Putamen (tissue), 1 donor: ENCODE data around the gene TNP2.

Experiments used
- DNase-seq: peaks from one replicate; pipeline ENCODE4 v3.0.0-alpha.2; 2016; ENCODE audit warnings: low spot score

Gene TNP2

DNA sequence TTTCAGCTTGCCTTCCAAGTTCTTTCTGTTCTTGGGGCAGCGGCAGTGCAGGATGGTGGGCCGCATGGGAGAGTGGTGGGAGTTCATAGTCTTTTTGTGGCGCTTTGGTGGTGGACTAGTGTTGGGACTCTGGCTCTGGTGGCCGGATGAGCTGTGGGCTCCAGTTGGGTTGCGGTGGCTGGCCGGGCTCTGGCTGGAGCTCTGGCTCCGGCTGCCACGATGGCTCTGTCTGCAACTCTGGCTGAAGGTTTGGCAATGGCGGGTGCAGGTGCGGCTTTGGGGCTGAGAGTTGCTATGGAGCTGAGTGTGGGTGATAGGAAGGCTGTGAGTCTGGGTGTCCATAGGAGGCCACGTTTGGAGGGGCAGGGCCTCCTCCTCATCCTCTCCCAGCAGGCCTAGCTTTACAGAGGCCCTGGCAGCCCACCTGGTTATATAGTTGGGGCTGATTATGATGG is at the start of gene TNP2:
Gene TNP2, minus strand, starts transcription at position 405 of the 455 bp plus-strand sequence. Its CDS starts 63 bp downstream, at position 342.
- no peak for DNase-seq

DNA sequence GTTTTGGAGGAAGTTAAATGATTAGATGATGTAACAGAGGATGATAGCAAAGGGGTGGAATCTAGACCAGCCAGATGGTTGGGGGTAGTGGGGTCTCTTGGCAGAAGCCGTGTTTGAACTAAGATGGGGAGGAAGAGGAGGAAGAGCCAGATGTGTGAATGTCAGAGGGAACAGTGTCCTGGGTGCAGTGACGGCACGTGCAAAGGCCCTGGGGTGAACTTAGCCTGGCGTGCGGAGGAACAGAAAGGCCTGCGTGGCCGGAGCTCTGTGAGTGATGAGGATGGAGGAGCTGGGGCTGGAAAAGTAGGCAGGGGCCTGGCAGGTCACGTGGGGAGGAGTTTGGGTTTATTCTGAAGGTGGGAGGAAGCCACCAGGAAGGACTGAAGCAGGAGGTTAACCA is 49.7 kb upstream of the TNP2 start:
- DNase-seq, result no peak

DNA sequence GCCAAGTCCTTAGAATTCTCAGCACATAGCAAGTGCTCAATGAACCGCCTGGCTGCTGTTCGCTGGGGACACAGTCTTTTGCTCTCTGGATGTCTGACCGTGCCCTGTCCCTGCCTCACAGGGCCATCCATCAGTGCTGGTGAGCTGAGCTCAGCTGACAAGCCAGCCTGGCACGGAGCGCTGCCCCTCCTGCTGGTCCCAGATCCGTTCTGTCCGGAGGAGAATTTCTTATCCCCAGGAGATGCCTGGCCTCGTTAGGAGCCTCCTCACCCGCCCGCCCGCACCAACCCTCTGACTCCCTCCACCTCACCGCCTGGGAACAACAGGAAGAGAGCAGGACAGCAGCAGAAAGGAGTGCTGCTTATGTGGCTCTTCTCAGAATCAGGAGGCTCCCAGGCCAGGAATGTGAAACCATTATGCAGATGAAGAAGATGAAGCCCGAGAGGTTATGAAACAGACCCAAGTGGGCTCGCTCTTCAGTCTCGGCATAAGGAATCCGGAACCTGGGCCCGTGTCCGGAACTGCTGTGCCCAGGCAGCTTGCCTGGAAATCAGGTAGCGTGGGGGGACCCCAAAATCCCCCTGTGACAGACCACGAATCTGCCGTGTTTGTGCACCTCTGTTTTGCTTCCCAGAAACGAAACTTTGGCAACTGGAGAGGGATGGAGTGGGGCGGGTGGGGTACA is 47.3 kb upstream of the TNP2 start:
- no peak for DNase-seq

DNA sequence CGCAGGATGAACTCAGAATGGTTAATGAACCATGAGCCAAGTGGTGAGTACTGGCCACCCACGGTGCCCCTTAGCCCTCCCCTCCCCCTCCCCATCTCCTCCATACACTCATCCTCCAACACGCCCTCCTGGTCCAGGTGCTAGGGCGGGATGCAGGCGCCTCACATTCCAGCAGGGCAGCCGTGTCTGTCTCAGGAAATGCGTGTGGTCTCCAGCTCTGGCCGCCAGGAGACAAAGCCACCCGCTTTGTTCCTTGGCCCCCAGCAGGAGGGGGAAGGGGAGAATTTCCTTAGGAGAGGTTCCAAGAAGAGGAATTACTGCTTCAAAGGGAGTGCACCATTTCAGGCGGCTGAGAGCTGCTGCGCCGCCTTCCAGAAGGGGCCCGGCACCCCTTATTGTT is 46.4 kb upstream of the TNP2 start:
- no peak for DNase-seq

DNA sequence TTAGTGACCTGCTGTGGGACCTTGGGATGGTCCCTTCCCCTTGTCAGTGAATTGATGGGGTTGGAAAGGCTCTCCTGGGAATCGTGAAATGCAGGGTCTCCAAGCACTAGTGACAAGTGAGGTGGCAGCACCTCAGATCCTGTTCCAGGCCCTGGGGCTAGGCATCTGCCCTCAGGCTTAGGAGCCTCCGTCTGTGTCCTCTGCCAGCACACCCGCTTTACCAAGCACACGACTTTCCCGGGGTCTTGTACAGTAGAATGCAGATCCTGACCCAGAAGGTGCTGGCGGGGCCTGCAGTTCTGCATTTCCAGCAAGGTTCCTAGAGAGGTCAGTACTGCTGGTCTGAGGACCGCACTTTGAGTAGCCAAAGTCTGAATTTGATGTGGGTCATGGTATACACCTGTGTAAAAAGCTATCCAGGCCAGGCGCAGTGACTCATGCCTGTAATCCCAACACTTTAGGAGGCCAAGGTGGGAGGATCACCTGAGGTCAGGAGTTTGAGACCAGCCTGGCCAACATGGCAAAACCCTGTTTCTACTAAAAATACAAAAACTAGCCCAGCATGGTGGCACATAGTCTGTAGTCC is 45.3 kb upstream of the TNP2 start:
- no peak for DNase-seq

DNA sequence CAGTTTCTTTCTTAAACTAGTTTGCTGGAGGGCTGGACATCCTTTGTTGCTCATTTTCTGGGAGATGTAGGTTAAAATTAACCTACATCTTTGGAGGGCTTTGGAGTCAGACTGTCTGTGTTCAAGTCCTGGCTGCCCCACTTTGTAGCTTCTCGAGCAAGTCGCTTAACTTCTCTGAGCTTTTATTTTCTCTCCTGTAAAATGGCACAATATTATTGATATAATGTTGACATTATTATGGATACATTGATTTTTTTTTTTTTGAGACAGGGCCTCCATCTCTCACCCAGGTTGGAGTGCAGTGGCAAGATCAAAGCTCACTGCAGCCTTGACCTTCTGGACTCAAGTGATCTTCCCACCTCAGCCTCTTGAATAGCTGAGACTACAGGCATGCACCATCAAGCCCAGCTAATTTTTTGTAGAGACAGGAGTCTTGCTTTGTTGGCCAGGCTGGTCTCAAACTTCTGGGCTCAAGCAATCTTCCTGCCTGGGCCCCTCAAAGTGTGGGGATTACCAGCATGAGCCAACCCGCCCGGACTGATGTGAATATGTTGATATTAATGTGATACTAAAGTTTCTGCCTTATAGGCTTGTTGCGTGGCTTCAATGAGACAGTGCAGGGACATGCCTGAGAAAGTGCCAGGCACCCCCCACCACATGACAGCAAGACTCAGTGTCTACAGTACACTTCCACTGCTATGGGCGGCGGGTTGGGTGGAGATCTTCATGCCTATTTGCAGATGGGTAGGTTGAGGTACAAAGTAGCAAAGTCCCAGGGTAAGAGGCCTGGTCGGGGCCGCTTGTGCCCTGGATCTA is 44.6 kb upstream of the TNP2 start:
- no peak for DNase-seq

DNA sequence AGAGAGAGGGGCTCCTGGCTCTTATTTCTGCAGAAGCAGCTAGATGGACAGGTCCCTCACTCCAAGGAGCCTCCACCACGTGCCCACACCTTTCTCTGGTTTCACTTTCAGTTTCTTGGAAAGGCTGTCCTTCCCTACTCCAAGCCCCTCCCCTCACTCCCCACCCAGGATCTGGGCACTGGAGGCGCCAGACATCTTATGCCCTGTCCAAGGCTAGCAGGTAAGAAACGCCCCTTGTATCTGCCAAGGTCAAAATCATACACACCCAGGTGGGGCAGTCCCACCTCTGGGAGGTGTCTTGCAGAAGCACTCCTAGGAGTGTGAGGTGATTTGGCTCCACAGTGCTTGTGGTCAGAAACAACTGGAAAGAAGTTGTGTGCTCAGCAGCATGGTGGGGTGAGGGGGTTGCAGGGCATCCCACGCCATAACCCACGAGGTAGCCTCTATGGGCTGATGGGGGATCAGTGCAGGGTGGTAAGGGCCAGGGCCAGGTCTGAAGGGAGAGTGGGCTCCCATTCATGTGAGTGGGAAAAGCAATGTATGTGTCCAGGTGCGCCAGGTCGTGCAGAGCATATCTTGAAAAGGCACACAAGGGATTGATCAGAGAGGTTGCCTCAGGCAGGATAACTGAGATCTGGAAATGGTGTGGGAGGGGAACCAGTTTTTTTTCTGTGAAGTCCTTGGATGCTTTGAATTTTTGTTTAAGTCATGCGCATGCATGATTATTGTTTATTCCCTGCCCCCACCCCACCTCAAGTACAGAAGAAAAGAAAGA is 43.8 kb upstream of the TNP2 start:
- DNase-seq, result no peak

DNA sequence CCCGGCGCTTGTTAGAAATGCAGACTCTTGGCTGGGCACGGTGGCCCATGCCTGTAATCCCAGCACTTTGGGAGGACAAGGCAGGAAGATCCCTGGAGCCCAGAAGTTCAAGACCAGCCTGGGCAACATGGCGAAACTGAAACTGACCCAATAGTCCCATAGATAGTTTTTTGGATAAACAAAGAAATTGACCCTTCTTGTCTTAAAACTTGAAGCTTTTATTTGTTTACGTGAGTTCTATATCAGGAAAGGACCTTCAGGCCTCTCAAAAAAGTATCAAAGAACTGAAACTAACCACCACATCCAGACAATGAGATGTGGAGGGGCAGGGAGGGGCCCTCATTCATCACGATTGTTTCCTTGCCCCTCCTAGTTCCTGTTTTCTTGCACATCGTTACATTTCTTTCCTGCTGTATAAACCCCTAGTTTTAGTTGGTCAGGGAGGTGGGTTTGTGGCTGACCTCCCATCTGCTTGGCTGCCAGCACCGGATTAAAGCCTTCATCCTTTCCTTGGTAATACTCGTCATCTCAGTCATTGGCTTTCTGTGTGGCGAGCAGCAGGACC is 42.0 kb upstream of the TNP2 start:
- no peak for DNase-seq

DNA sequence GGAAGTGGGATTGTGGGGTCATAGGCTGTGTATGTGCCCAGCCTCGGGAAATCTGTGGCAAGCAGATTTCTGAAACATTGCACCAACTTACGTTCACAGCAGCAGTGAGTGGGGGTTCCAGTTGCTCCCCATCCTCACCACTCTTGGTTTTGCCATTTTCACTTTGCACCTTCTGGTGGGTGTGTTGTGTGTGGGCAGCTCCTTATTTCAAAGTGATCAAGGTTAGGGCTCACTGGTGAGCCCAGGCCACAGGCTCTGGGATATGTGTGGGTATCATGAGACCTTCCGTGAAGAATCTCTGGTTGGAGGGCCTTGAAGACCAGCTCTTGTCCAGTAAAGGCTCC is 41.5 kb upstream of the TNP2 start:
- no peak for DNase-seq

DNA sequence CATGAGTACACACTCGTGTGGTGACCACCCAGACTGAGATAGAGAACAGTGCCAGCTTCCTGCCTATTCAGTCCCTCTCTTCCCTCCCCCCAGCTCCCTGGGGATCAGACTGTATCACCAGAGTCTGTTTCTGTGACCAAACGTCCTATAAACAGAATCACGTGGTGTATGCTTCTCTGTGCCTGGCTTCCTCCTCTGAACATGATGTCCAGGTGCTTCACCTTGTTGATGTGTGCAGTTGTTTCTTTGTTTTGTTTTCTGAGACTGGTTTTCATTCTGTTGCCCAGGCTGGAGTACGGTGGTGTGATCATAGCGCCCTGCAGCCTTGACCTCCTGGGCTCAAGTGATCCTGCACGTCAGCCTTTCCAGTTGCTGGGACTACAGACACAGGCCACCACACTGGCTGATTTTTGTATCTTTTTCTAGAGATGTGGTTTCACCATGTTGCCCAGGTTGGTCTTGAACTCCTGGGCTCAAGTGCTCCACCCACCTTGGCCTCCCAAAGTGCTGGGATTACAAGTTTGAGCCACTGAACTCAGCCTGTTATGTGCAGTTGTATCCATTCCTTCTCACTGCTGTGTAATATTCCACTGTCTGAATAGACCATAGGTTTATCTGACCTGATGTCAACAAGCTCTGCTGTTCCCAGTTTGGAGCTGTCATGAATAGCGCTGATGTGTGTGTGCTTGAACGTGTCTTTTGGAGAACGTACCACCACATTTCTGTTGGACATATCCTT is 40.9 kb upstream of the TNP2 start:
- no peak for DNase-seq

DNA sequence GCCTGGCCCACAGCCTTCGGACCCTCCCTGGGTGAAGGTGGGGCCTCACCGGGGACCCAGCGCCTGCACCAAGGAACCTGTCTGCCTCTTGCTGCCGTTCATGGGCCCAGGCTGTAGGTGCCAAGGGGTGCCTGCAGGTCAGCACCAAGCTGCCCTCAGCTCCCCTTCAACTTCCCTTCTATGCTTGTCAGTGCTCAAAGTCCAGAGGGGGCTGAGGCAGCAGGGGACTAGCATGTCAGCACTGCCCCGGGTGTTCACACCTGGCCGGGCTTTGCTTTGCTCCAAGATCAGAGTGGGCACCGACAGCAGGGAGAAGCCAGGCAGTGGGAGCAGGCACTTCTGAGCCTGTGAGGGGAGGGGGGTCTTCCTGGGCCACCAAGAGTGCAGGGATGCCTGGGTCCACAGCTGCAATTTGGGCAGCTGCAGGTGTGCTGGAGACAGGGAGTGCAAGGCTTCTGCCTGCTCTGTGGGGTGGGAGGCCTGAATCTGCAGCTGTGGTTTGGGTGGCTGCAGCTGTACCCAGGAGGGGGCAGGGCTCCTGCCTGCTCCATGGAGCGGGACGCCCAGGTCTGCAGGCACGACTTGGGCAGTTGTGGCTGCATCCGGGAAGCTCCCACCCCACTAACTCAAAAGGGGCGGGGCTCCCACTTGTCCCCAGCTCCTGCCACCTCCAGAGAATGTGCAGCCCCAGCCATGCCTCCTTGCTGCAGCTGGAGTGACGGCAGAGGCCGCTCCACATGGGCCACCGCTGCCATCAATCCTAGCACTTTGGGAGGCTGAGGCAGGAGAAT is 39.6 kb upstream of the TNP2 start:
- no peak for DNase-seq

DNA sequence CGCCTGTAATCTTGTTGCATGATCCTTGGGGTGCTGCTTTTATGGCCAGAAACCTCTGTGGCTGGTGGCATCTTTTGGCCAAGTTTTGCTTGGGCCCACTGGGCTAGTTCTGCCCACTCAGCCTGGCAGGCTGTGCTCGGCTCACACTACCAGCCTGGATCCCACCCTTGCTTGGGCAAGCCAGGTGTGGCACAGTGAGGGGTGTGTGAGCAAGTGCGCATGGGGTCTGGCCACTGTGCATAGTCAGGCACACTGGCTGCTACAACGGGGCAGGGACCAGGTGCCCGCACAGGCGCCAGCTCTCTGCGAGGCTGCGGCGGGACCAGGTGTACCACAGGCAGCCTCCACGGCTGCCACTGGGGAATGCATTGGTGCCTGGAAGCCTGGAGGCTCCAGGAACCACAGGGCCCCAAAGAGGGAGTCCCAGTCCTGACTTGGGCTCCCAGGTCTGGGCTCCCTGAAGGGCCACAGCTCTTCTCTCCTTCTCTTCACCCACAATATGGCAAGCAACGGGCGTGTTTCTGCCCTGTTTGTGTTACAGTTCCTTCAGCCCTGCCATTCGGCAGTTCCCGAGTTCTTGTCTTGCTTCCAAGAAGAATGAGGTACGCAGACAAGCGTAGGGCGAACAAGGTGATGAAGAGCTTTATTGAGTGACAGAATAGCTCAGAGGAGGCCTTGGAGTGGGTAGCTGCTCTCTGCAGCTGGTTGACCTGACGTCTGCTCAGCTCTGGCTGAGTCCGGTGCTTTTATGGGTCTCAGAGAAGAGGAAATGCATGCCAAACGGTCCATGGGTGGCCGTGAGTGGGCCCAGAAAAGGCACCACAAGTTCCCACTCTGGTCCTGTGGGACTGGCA is 38.7 kb upstream of the TNP2 start:
- no peak for DNase-seq

DNA sequence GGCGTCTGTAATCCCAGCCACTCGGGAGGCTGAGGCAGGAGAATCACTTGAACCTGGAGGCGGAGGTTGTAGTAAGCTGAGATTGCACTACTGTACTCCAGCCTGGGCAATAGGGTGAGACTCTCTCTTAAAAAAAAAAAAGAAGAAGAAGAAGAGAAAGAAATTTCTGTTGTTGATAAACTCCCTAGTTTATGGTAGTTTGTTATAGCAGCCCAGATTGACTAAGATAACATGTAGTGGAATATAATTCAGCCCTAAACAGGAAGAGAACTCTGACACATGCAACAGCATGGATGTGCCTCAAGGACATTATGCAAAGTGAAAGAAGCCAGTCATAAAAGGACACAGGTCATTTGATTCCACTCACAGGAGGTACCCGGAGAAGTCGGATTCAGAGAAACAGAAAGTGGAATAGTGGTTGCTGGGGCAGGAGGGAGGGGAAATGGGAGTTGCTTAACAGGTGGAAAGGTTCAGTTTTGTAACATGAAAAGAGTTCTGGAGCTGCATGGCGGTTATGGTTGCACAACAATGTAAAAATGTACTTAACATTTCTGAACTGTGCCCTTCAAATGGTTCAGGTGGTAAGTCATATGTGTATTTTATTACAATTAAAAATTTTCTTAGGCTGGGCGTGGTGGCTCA is 38.0 kb upstream of the TNP2 start:
- DNase-seq, result no peak

DNA sequence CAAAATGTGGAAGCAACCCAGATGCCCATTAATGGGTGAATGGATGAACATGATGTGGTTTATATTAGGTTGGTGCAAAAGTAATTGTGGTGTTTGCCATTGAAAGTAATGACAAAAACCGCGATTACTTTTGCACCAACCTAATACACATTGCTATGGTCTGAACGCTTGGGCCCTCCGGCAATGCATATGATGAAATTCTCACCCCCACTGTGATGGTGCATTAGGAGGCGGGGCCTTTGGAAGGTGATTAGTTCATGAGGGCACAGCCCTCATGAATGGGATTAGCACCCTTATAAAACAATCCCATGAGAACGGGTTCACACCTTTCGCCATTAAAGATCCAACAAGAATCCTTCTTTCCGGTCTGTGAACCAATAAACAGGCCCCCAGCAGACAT is 37.3 kb upstream of the TNP2 start:
- no peak for DNase-seq

DNA sequence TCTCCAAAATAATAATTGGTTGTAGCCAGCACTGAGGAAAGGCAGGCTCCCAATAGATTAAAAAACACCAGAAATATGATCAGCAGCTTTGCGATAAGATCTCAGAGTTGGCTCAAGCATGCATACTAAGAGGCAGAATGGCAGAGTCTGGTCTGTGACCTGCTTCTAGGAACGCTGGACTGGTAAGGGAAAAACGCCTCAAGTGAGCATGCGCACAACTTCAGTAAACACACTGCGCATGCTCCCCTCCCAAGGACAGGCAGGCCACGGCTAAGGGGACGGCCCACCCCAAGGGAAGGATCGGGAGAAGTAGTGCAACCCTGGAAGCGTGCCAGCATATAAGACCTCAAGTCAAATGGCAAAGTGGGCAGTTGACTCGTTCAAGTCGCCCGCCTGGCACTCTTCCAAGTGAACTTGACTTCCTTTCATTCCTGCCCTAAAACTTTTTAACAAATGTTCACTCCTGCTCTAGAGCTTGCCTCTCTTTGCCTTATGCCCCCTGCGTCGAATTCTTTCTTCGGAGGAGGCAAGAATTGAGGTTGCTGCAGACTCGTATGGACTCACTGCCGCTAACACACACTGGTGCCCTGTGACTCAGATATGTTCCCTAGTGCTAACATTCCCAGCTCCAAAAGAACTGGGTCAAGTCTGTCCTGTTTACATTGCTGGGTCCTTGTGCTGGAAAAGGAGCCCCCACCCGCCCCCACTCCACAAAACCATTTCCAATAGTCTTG is 34.4 kb upstream of the TNP2 start:
- DNase-seq, result no peak

DNA sequence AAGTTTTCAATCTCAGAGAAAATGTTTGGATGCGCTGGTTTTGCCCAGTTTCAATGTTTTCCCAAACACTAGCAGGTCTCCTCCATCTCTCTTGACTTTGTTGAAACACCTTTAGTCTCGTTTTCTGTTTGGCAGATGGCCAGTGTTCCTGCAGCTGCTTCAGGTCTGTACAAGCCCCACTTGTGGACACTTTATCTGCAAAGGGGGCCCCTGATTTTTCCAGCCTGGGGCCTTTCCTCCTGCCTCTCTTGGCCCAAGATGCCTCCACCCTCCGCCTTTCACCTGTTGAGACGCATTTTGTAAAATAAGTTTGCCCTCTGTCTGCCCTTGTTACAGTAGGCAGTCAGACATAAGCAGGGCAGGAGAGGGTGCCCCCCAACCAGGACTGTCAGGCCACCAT is 33.9 kb upstream of the TNP2 start:
- no peak for DNase-seq

DNA sequence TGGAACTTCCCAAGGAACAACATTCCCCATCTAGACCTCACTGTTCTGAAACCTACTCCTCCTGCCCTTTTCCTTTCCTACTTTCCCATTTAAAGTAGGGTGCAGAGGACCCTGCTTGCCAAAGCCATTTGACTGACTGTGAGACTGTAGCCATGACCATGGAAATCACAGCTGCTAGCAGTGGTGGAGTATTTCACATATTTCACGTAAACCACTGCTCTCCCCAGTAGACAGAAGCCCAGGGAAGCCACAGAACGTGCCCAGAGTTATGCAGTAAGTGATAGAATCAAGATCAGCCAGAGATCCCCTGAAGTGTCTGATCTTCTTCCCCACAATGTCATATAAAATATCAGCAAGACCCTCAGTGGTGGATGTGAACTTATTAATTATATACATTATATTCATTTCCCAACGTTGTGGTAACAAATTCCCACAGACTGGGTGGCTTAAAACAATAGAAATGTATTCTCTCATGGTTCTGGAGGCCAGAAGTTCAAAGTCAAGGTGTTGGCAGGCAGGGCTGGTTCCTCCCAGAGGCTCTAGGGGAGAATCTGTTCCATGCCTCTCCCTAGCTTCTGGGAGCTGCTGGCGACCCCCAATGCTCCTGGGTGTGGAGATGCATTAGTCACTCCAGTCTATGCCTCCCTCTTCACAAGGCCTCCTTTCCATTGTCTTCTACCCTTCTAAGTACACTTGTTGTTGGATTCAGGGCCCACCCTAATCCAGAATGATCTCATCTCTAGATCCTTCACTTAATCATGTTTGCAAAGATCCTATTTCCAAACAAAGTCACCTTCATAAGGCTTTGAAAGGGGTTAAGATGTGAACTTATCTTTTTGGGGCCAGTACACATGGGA is 32.7 kb upstream of the TNP2 start:
- no peak for DNase-seq

DNA sequence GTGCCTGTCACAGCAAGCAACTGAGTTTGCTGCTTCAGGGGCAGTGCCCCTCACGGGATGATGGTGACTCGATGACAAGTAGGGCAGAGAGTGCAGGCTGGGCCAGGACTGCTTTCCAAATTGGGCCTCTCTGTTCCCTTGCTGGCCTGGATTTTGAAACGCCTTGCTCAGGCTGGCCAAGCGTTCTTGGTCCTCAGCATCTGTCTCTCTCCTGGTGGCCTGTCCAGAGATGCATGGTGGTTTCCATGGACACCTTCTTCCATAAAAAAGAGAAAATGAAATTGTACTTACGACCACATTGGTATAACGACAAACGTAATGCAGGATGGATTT is 31.4 kb upstream of the TNP2 start:
- DNase-seq, result no peak
